ENCODE results near the gene MEIOB. TPM values are rescaled to one million over a fixed set of nuclear protein-coding genes. Genes with fewer than 3 reads are reported as not detected.

MEIOB gene
- total RNA-seq, 3 donors from 2014 or later = 0.24 to 0.34 (median 0.28) TPM

DNA sequence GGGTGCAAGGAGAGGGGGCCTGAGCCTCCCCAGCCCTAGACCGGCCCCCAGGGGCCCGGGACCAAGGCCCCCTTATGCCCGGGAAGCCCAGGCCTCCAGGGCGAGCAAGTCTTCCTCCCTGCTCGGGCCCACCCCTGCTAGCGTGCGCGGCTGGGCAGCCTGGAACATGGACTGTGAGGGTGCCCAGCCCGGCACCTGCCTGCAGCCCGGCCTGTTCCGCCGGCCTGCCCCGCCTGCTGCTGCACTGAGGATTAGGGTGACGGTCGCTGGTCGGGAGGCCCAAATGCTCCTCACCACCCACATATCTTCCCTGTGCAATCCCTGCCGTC is 40.2 kb upstream of the MEIOB start:
- DNase-seq (no peak), ATAC-seq (no peak)
- Mint-ChIP-seq H3K9me3 (no peaks in the 10 kb centered on the region), H3K4me3 (no peak overlapping the region), H3K27me3 (ENCODE audit: low read depth) (peaks cover 39% of the 10 kb centered on the region), H3K4me1 (ENCODE audit: low read depth) (no peaks in the 10 kb centered on the region), H3K36me3 (ENCODE audit: insufficient read depth) (no peaks in the 10 kb centered on the region)

DNA sequence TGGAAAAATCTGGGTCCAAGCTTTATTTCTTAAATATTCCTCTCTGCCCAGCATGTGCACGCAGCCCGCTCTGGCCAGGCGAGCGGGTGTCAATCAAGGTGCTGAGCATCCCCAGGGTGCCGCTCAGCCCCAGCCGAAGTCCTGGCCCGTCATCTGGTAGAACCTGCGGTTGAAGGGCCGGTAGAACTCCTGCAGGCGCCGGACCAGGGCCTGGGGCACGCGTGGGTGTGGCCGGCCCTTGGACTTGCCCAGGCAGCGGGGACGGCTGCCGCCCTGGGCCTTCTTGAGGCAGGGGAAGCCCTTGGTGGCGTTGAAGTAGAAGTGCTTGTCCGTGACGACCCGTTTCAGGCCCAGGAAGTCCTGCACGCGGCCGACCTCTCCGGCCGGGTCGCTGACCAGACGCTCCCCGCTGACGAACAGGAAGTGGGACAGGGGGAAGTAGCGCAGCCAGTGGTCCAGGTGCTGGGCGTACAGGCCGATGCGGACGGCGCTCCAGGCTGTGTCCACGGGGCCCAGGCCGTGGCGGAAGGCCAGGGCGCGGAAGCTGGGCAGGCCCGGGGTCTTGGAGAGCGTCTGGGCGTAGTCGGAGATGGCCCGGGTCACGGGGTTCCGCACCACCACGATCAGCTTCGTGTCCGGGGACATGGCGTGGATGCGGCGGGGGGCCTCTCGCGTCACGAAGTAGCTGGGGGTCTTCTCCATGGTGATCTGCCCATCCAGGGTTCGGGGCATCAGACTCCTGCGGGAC is 39.7 kb upstream of the MEIOB start:
- no peaks in the 10 kb centered on the region for H3K4me1 Mint-ChIP-seq (ENCODE audit: low read depth)
- H3K9me3 Mint-ChIP-seq = no peaks in the 10 kb centered on the region
- no peaks in the 10 kb centered on the region for H3K36me3 Mint-ChIP-seq (ENCODE audit: insufficient read depth)
- H3K4me3 Mint-ChIP-seq = no peak overlapping the region
- ATAC-seq (no peak), DNase-seq (no peak)
- H3K27me3 Mint-ChIP-seq (ENCODE audit: low read depth) = peaks cover 37% of the 10 kb centered on the region

DNA sequence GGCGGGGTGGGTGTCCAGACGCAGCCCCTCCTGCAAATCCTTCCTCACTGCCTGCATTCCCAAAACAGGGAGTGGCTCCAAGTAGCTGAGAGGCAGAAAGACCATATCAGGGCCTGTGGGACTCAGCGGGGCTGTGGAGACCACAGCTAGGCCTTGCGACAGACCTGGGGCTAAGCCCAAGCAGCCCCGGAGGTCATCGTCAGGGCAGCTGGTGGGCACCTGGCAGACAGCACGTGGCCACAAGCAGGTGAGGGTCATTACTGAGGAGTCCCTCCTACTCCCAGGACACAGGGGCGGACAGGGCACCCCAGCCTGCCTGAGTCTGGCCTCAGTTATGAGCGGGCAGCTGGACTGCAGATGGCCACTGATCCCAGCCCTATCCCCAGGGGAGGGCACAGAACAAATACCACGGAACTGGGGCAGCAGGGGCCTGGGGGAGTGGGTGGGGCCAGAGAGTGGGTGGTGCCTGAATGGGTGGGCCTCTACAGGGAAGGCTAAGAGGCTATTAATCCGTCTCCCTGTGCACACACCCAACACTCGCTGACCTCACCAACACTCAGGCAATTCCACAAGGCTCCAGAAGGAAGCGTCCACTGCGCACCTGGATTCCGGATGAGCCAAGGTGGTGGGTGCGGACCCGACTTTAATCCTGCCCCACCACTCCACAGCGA is 37.7 kb upstream of the MEIOB start:
- H3K4me3 Mint-ChIP-seq = no peak overlapping the region
- DNase-seq (no peak), ATAC-seq (no peak)
- no peaks in the 10 kb centered on the region for H3K9me3 Mint-ChIP-seq
- H3K27me3 Mint-ChIP-seq (ENCODE audit: low read depth) = peaks cover 27% of the 10 kb centered on the region
- H3K4me1 Mint-ChIP-seq (ENCODE audit: low read depth) = no peaks in the 10 kb centered on the region
- H3K36me3 Mint-ChIP-seq (ENCODE audit: insufficient read depth) = no peaks in the 10 kb centered on the region

DNA sequence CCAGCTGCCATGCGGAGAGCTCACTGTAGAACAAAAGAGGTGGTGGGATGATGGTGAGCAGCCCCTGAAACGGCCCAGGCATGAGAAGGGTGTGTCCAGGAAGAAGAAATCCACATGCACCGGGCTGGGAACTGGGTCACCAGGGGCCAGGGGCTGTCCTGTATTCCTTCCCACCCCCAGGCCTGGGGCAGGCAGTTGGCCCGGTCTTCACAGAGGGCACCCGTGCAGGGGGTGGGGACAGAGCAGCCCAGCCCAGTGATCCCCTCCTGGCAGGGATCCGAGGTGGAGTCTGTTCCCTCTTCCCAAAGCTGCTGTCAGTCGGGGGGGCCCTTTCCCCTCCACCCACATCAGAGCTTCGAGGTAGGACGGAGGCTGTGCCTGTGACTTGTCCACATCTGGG is 37.0 kb upstream of the MEIOB start:
- no peaks in the 10 kb centered on the region for H3K36me3 Mint-ChIP-seq (ENCODE audit: insufficient read depth)
- peaks cover 21% of the 10 kb centered on the region for H3K27me3 Mint-ChIP-seq (ENCODE audit: low read depth)
- no peak for ATAC-seq
- no peak for DNase-seq
- no peak overlapping the region for H3K4me3 Mint-ChIP-seq
- no peaks in the 10 kb centered on the region for H3K4me1 Mint-ChIP-seq (ENCODE audit: low read depth)
- H3K9me3 Mint-ChIP-seq = no peaks in the 10 kb centered on the region

DNA sequence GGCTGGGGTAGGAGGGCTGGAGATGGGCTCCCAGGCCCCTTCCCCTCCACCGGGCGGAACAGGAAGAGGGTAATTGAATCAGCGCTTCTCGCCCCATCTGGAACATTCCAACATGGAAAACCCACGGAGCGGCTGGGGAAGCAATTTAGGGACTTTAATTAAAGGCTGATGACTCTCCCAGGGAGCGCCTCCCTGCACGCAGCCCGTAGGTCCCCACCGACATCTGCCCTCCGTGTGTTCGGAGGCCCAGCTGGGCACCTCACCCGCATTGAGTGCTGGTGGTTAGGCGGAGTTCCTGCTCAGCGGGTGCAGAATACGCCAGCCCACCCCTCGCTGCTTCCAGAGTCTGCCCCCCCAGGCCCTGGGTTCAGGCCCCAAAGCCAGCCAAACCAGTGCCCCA is 36.2 kb upstream of the MEIOB start:
- ATAC-seq = no peak
- Mint-ChIP-seq H3K36me3 (ENCODE audit: insufficient read depth) (no peaks in the 10 kb centered on the region), H3K4me1 (ENCODE audit: low read depth) (no peaks in the 10 kb centered on the region), H3K27me3 (ENCODE audit: low read depth) (peaks cover 21% of the 10 kb centered on the region), H3K4me3 (no peak overlapping the region), H3K9me3 (no peaks in the 10 kb centered on the region)
- no peak for DNase-seq

DNA sequence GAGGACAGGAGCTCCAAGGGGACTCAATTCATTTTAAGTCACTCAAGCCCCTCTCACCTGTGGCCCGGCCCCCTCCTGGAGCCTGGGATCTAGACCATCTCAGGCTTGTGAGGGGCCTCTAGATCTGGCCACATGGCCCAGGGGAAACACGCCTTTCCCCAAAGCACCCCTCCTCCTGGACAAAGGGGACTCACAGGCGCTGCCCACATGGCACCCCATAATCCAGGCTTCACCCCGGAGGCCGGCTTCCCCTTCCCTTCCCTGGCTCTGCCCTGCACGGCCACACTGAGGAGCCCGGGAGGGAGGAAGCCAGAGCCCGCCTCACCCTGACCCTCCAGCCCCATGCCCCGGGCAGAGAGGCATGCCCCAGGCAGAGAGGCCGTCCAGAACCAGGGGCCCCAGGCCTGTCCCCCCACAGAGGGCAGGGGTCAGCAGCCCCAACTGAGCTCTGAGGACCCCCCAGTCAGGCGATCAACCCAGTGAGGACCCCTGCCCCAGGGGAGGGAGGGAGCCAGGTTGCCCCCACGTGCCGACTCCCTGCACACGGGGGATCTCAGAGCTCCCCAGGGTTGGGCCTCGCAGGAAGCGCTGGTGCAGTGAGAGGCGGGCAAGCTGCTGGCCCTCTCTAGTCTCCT is 35.4 kb upstream of the MEIOB start:
- ATAC-seq = no peak
- Mint-ChIP-seq H3K4me3 (no peak overlapping the region), H3K27me3 (ENCODE audit: low read depth) (peaks cover 16% of the 10 kb centered on the region), H3K4me1 (ENCODE audit: low read depth) (no peaks in the 10 kb centered on the region), H3K9me3 (no peaks in the 10 kb centered on the region), H3K36me3 (ENCODE audit: insufficient read depth) (no peaks in the 10 kb centered on the region)
- no peak for DNase-seq

DNA sequence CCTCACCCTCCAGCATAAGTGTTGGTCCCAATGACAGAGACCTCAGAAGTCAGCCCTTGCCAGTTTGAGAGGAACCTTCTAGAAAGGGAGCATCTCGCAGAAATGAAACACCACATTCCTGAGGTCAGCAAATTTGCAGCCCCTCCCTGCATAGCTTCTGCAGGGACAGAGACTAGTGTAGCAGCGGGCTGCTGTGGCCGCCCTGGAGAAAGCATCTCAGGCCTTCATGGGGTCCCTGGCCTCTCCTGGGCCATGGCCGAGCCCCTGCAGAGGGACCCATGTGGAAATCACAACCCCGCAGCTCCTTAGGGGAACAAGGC is 34.8 kb upstream of the MEIOB start:
- H3K27me3 Mint-ChIP-seq (ENCODE audit: low read depth) = peaks cover 16% of the 10 kb centered on the region
- H3K9me3 Mint-ChIP-seq = no peaks in the 10 kb centered on the region
- no peaks in the 10 kb centered on the region for H3K36me3 Mint-ChIP-seq (ENCODE audit: insufficient read depth)
- H3K4me1 Mint-ChIP-seq (ENCODE audit: low read depth) = no peaks in the 10 kb centered on the region
- H3K4me3 Mint-ChIP-seq = no peak overlapping the region
- DNase-seq (no peak), ATAC-seq (no peak)

DNA sequence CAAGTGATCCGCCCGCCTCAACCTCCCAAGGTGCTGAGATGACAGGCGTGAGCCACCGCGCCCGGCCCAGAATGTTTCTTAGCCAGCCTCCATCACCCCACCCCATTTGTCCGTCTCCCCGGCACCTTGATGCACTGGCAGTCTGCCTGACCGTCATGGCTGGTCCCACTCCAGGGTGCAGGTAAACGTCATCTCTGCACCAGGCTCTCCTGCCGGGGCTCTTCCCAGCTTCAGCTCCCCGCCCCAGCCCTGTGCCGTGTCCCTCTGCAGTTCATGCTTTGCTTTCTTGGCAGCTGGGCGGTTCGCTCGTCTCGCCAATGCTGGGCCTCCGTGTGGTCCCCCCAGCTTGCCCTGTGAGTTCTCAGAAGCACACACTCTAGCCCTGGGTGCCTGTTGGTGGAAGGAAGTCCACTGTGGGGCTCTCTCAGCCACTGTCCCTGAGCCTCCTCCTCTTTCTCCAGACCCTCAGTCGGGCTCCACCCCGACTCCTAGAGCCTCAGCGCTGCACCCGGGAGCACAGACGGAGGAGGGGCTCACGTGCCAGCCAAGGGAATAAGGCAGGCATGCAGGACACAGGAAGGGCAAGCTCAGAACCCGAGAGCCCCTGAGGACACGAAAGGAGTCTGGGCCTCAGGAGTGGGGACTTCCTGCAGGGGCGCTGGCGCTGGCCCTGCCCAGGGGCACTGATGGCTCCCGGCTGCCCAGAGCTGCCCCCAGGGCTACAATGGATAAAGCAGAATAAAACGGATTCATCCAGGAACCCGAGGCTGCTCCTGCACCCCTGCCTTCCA is 34.3 kb upstream of the MEIOB start:
- Mint-ChIP-seq H3K4me1 (ENCODE audit: low read depth) (no peaks in the 10 kb centered on the region), H3K9me3 (no peaks in the 10 kb centered on the region), H3K36me3 (ENCODE audit: insufficient read depth) (no peaks in the 10 kb centered on the region), H3K27me3 (ENCODE audit: low read depth) (peaks cover 16% of the 10 kb centered on the region), H3K4me3 (no peak overlapping the region)
- ATAC-seq (no peak), DNase-seq (no peak)

DNA sequence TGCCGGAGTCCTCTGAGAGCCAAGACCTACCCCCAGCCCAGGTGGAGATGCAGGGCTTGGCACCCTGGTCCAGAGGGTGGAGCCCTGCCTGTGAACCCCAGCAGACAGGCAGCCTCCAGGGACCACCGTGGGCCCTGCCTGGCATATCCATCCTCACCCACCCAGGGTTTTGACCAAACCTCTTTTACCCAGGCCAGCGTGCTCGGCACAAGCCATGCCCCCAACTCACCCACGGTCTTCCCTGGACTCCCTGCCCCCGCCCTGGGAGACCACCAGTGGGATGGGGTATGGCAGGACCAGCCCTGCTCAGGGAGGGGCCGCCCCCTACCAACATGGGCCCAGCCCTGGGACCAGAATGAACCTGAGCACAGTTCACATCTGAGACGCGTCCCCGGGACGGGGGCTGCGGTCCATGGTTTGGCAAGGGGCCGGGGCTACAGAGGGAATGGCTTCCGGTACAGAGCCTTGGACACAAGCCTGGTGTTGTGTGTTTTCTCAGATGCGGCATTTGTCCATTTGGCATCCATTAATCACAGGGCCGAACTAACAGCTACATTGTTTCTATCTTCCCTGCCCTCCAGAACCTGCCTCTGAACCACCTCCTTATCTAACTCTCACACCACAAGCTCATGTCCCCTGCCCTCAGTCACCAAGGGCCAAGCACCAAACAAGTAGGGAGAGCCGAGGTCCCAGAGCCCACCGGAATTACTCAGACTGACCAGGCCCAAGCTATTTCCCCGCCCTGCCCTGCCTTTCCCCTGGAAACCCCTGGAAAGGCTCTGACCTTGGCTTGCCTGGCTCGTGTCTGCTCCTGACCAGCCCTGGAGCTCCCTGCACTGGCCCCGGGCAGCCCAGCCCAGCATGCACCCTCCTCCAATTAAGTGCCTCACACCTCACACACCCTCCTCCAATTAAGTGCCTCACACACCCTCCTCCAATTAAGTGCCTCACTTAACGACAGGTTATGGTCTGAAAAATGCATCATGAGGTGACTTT is 32.2 kb upstream of the MEIOB start:
- no peak for ATAC-seq
- DNase-seq = no peak
- H3K4me1 Mint-ChIP-seq (ENCODE audit: low read depth) = no peaks in the 10 kb centered on the region
- no peaks in the 10 kb centered on the region for H3K9me3 Mint-ChIP-seq
- H3K27me3 Mint-ChIP-seq (ENCODE audit: low read depth) = peaks cover 16% of the 10 kb centered on the region
- no peaks in the 10 kb centered on the region for H3K36me3 Mint-ChIP-seq (ENCODE audit: insufficient read depth)
- no peak overlapping the region for H3K4me3 Mint-ChIP-seq

DNA sequence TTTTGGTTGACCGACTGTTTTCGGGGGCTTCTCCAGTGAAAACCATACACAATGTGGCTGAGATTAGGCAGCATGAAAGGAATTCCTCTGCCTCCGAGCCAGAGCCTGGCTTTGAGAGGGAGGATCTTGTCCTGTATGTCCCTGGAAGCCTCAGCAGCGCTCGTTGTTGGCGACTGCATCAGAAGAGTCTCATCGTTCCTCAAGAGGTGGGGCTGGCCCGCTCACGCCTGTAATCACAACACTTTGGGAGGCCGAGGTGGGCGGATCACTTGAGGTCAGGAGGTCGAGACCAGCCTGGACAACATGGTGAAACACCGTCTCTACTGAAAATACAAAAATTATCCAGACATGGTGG is 31.2 kb upstream of the MEIOB start:
- Mint-ChIP-seq H3K36me3 (ENCODE audit: insufficient read depth) (no peaks in the 10 kb centered on the region), H3K4me1 (ENCODE audit: low read depth) (no peaks in the 10 kb centered on the region), H3K4me3 (no peak overlapping the region), H3K9me3 (no peaks in the 10 kb centered on the region), H3K27me3 (ENCODE audit: low read depth) (peaks cover 15% of the 10 kb centered on the region)
- DNase-seq = no peak
- ATAC-seq = no peak

DNA sequence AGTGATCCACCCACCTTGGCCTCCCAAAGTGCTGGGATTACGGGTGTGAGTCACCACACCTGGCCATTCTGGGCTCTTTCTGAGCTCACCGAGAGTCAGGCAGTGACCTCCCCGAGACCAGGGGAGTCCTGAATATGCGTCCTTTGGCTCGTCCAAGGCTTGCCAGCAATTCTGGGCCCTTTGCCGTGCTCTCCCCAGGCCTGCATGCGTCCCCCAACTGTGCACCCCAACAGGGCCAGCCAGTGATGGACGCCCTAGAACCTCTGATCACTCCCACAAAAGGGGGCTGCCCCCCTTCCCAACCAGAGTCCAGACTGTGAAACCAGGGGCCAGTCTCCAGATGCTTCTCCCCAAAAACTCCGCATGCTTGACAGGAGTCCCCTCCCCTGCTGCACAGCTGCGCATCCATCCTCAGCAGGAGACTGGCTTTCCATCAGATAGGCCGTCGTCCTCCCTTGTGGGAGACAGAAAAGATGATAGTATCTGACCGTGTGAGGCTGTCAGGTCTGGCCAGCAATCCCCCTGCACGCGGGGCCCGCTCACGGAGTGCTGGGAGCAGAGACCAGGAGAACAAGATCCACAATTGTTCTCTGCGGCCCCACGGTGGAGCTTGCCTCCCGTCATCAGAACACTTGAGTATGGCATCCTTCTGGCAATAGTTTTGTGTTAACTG is 30.7 kb upstream of the MEIOB start:
- no peak for ATAC-seq
- Mint-ChIP-seq H3K4me1 (ENCODE audit: low read depth) (no peaks in the 10 kb centered on the region), H3K4me3 (no peak overlapping the region), H3K9me3 (no peaks in the 10 kb centered on the region), H3K27me3 (ENCODE audit: low read depth) (peaks cover 15% of the 10 kb centered on the region), H3K36me3 (ENCODE audit: insufficient read depth) (no peaks in the 10 kb centered on the region)
- DNase-seq = no peak

DNA sequence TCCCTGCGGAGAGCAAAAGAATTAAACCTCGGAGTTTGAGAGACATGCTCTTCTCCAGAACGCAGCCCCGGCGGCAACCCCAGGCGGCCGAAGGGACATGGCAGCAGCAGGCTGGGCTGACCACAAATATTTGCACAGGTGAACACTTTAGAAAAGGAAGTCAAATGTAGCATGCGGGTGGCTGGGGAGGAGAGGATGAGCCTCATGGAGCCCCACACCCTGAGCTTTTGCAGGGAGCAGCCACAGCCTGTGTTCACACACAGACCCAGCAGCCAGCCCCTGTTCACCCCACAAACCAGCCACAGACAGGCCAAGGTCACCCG is 28.4 kb upstream of the MEIOB start:
- H3K4me1 Mint-ChIP-seq (ENCODE audit: low read depth) = no peaks in the 10 kb centered on the region
- ATAC-seq = no peak

DNA sequence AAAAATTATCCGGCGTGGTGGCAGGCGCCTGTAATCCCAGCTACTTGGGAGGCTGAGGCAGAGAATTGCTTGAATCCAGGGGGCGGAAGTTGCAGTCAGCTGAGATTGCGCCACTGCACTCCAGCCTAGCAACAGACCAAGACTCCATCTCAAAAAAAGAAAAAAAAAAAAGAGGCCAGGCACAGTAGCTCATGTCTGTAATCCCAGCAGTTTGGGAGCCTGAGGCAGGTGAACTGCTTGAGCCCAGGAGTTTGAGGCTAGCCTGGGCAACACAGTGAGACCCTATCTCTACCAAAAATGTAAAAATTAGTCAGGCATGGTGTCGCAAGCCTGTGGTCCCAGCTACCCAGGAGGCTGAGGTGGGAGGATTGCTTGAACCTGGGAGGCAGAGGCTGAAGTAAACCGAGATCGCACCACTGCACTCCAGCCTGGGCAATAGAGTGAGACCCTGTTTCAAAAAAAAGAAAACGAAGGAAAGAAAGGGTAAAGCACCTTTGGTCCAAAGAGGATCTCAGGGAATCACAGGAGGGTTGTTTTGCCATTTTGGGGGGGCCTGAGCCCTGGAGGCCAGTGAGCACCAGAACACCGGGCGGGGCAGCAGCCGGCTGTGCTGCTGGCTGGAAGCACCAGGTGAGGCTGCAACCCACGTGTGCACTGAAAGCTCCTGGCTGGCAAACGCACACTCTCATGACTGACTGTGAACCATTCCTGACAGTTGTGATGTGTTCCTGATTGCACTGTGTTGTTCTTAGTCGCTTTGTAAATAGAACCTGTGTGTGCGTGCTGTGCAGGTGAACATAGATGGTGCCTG is 27.9 kb upstream of the MEIOB start:
- no peaks in the 10 kb centered on the region for H3K36me3 Mint-ChIP-seq (ENCODE audit: insufficient read depth)
- H3K27me3 Mint-ChIP-seq (ENCODE audit: low read depth) = peaks cover 12% of the 10 kb centered on the region
- no peaks in the 10 kb centered on the region for H3K9me3 Mint-ChIP-seq
- H3K4me3 Mint-ChIP-seq = no peak overlapping the region
- no peaks in the 10 kb centered on the region for H3K4me1 Mint-ChIP-seq (ENCODE audit: low read depth)
- no peak for DNase-seq
- no peak for ATAC-seq

More for the DNA sequence above, 28.4 kb upstream of the MEIOB start:
- no peaks in the 10 kb centered on the region for H3K9me3 Mint-ChIP-seq
- H3K27me3 Mint-ChIP-seq (ENCODE audit: low read depth) = peaks cover 12% of the 10 kb centered on the region
- no peak for DNase-seq
- H3K36me3 Mint-ChIP-seq (ENCODE audit: insufficient read depth) = no peaks in the 10 kb centered on the region
- no peak overlapping the region for H3K4me3 Mint-ChIP-seq

All from activated T-cell treated with anti-CD3 and anti-CD28 coated beads, Interleukin-2, amount 50 U/mL, for 4 hours (primary cell).